ENCODE results near the gene PPP2R2B.

DNA sequence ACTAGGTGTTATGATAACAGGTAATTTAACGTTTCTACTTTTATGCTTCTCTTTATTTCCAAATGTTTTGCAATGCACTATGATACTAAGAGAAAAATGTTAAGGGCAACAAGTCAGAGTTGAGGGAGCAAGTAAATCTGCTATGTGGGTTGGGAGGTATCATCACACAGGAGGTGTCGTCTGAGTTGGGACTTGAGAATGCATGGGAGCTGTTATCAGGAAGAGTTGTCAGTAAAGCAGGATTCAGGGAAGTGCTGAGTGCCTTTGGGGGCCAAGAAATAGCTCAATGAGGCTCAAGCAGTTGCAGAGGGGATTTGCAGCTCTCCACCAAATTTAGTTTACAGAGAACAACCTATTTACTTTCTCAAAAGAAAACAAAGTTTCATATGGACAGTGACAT is 108.0 kb downstream of the PPP2R2B start:
- TF ChIP-seq EZH2 (IDR thresholded peaks at IDR 0.05; ENCODE audit: borderline replicate concordance, low read depth, low read length, severe bottlenecking) (no peak), POLR2A (IDR thresholded peaks at IDR 0.05; ENCODE audit: low read depth, low read length) (no peak), POLR2AphosphoS5 (IDR thresholded peaks at IDR 0.05; ENCODE audit: insufficient read depth, low read depth, low read length) (no peak), JUN (IDR thresholded peaks at IDR 0.05; ENCODE audit: borderline replicate concordance, insufficient read depth, insufficient read length, low read depth) (no peak), FOS (IDR thresholded peaks at IDR 0.05; ENCODE audit: borderline replicate concordance, insufficient read depth, low read length) (no peak), GATA2 (IDR thresholded peaks at IDR 0.05; ENCODE audit: insufficient read depth, insufficient read length, low read depth, low read length) (no peak), MYC (IDR thresholded peaks at IDR 0.05; ENCODE audit: low read depth, low read length) (no peak)
- TF ChIP-seq, protein P1, sequence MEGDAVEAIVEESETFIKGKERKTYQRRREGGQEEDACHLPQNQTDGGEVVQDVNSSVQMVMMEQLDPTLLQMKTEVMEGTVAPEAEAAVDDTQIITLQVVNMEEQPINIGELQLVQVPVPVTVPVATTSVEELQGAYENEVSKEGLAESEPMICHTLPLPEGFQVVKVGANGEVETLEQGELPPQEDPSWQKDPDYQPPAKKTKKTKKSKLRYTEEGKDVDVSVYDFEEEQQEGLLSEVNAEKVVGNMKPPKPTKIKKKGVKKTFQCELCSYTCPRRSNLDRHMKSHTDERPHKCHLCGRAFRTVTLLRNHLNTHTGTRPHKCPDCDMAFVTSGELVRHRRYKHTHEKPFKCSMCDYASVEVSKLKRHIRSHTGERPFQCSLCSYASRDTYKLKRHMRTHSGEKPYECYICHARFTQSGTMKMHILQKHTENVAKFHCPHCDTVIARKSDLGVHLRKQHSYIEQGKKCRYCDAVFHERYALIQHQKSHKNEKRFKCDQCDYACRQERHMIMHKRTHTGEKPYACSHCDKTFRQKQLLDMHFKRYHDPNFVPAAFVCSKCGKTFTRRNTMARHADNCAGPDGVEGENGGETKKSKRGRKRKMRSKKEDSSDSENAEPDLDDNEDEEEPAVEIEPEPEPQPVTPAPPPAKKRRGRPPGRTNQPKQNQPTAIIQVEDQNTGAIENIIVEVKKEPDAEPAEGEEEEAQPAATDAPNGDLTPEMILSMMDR (IDR thresholded peaks at IDR 0.05; ENCODE audit: extremely low read depth in 1 of 2, insufficient read depth in 1 of 2, low read depth in 1 of 2, low read length in 2 of 2), result no peak
- TF ChIP-seq, protein P2, sequence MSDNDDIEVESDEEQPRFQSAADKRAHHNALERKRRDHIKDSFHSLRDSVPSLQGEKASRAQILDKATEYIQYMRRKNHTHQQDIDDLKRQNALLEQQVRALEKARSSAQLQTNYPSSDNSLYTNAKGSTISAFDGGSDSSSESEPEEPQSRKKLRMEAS (IDR thresholded peaks at IDR 0.05; ENCODE audit: insufficient read depth, insufficient read length), result no peak
